Measurements from ENCODE around the gene RRP9.
"Not testable (repeated sequence)": the region's sequence is repeated elsewhere in the genome, so short reads cannot be mapped to it uniquely, and the experiment has no call there.

The RRP9 gene

DNA sequence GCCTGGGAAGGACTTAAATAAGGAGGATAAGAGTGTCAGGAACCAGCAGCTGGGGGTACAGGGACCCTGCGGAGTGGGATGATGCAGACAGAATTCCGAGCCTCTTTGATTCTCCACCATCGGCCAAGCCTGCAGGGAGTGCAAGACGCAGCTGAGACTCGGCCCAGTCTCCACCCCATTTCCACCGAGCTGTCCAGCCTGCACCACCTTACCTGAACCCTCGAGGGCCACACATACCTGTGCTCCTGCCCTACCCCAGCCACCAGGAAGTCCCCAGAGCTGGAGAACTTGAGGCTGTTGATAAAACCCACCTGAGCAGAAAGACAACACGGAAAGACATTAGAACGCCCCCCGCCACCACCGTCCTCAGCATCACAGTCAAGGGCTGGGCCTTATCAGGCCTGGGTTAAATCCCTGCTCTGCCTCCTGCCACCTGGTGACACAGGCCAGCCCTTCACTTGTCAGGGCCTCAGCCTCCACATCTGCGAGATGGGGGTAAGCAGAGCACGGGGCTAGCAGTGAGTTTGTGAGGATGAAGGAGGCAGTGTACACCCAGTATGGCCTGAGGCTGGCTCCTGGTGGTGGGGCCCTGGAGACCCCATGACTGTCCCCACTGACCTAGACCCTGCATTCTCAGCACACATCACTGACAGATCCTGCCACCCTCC, 8.1 kb downstream of the RRP9 start:
- TF ChIP-seq Cebpa-rat (IDR thresholded peaks at IDR 0.05), result no peak
- Histone ChIP-seq H3K27ac (no peak overlapping the region), H3K4me2 (no peak overlapping the region), H3K4me3 (no peak overlapping the region), H3K4me1 (peaks cover 9% of the 10 kb centered on the region), H4K20me1 (peaks cover 70% of the 10 kb centered on the region), H3K9me3 (no peaks in the 10 kb centered on the region), H3K9ac (no peak overlapping the region), H3K27me3 (no peaks in the 10 kb centered on the region), H3K36me3 (peaks cover 79% of the 10 kb centered on the region)

DNA sequence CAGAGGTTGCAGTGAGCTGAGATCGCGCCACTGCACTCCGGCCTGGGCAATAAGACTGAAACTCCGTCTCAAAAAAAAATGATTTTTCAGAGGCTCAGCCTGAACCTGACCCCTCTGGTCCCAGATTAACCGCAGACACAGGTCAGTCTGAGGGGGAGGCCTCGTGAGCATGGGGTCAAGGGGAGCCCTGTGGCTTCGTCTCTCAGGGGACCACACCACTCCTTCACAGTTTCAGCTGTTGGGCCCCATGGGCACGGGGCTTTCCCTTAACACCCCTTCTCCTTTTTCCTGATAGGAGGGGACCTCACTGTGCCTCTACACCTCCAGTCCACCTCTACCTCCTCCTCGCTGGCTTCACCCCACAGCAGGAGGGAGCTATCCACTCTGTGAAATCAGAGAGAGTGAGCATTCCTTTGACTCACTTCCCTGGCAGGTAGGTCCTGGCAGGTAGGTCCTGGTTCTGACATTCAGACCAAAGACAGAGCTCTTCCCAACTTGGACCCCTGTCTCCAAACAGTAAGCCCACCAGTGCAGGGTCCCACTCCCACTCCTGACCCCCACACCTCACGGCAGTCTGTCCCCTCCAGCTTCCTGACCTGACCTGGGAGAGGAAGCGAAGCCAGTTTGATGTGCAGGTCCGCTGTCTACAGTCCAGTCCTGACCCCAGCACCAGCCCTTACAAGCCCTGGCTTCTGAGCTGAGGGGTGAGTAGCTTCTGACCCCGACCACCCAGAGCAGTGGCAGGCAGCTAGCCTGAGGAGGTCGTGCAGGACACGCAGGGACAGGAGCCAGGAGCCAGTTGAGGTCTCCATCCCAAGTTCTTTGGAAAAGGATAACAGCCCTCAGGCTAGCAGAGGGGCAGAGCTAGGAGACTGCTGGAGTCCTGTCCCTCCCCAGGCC, 9.0 kb downstream of the RRP9 start:
- peaks cover 9% of the 10 kb centered on the region for H3K4me1 ChIP-seq
- H3K4me3 ChIP-seq, result no peak overlapping the region
- no peak overlapping the region for H3K4me2 ChIP-seq
- no peak overlapping the region for H3K9ac ChIP-seq
- peaks cover 71% of the 10 kb centered on the region for H3K36me3 ChIP-seq
- TF ChIP-seq Cebpa-rat (IDR thresholded peaks at IDR 0.05), result no peak
- peaks cover 61% of the 10 kb centered on the region for H4K20me1 ChIP-seq
- H3K27ac ChIP-seq, result no peak overlapping the region
- no peaks in the 10 kb centered on the region for H3K27me3 ChIP-seq
- H3K9me3 ChIP-seq, result no peaks in the 10 kb centered on the region

DNA sequence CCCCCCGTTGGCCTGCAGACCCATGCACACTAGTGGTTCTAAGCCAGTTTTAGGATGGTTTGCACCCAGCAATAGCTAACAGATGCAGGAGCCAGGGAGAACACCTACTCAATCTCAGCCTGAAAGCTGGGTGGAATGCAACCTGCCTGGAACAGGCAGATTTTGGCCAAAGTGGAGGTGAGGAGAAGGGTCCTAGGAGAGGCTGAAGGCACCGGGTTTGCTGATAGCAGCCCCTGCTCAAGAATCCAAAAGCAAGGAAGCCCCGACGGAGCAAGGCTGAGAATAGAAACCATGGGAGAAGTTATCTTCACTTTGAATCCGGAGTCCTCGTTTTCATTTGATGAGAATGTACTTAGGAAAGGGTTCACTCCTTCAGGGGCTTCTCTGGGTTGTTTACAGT, 9.9 kb downstream of the RRP9 start:
- H3K27ac ChIP-seq, result no peak overlapping the region
- no peaks in the 10 kb centered on the region for H3K27me3 ChIP-seq
- no peak overlapping the region for H3K9ac ChIP-seq
- peaks cover 9% of the 10 kb centered on the region for H3K4me1 ChIP-seq
- H3K36me3 ChIP-seq, result peaks cover 61% of the 10 kb centered on the region
- H3K4me3 ChIP-seq, result no peak overlapping the region
- TF ChIP-seq Cebpa-rat (IDR thresholded peaks at IDR 0.05), result no peak
- H3K9me3 ChIP-seq, result no peaks in the 10 kb centered on the region
- H3K4me2 ChIP-seq, result no peak overlapping the region
- peaks cover 52% of the 10 kb centered on the region; the same call in 1 of the 2 replicates for H4K20me1 ChIP-seq

DNA sequence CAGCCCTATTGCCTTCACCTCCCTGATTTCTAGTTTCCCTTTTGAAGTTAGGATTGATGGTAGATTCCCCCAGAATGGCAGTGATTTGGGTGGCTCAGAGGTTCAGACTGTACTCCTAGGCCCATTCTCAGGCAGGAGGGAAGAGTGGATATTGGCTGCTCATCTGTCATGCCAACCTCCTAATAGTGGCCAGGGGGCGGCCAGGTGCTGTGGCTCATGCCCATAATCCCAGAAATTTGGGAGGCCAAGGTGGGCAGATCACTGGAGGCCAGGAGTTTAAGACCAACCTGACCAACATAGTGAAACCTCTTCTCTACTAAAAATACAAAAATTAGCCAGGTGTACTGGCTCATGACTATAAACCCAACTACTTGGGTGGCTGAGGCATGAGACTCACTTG, 11.3 kb downstream of the RRP9 start:
- Histone ChIP-seq H3K4me3 (no peak overlapping the region), H3K9ac (no peak overlapping the region), H3K36me3 (peaks cover 48% of the 10 kb centered on the region), H3K4me2 (no peak overlapping the region), H3K27ac (no peak overlapping the region), H3K9me3 (no peaks in the 10 kb centered on the region), H3K27me3 (no peaks in the 10 kb centered on the region), H4K20me1 (peaks cover 42% of the 10 kb centered on the region; the same call in 1 of the 2 replicates), H3K4me1 (peaks cover 9% of the 10 kb centered on the region)
- TF ChIP-seq Cebpa-rat (IDR thresholded peaks at IDR 0.05), result no peak

DNA sequence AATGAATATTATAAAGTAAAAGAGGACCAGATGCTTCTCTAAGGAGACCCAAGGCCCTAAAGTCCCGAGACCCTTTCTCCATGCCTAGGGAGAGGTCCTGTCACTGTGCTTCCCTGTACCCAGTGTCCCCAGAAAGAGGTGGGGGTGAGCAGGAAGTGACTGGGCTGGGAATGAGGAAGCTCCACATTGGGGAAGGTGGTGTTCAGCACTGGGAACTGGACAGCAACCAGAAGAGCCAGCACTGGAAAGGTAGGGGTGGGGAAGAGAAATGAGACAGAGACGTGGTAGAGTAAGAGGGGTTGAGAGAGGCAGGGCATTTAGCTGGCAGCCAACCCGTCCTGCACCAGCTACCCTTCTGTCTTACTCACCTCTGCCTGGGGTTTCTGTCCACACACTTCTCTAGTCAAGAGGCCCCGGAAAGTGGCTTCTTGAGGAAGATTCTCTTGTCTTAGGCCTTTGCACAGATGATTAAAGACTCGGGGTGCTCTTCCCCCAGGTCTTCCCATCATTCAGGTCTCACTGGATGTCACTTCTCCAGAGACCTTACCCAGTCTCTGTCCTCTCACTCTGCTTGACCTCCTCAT, 12.2 kb downstream of the RRP9 start:
- Histone ChIP-seq H3K4me1 (peaks cover 9% of the 10 kb centered on the region), H3K9ac (no peak overlapping the region), H3K4me2 (no peak overlapping the region), H3K27me3 (no peaks in the 10 kb centered on the region), H3K27ac (no peak overlapping the region), H3K4me3 (no peak overlapping the region), H3K9me3 (no peaks in the 10 kb centered on the region), H4K20me1 (peaks cover 40% of the 10 kb centered on the region; the same call in 1 of the 2 replicates), H3K36me3 (peaks cover 38% of the 10 kb centered on the region)
- TF ChIP-seq Cebpa-rat (IDR thresholded peaks at IDR 0.05), result no peak

DNA sequence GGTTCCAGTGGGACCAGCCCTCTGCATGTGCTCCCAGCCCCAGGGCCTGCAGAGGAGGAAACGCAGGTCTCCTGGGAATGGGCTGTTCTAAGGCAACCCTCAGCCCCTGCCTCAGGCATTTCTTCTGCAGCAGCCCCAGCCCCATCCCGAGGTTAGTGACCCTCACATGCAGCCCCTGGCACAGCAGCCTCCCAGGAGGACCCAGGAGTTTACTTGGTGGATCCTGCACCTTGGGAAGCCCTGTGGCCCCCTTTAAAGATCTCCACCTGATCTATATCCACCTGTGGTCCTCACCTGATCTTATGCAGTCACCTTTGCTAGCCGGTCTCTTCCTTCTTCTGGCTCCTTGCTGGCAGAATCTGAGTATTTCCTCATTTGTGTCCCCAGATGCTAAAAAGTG, 12.7 kb downstream of the RRP9 start:
- H3K9me3 ChIP-seq, H3K4me3 ChIP-seq, H3K27me3 ChIP-seq, H3K9ac ChIP-seq, H3K27ac ChIP-seq, H3K4me1 ChIP-seq: not testable (repeated sequence)
- peaks cover 33% of the 10 kb centered on the region for H3K36me3 ChIP-seq
- H4K20me1 ChIP-seq, result peaks cover 35% of the 10 kb centered on the region; the same call in 1 of the 2 replicates
- peak overlapping the region; percentile 40 for H3K4me2 ChIP-seq

DNA sequence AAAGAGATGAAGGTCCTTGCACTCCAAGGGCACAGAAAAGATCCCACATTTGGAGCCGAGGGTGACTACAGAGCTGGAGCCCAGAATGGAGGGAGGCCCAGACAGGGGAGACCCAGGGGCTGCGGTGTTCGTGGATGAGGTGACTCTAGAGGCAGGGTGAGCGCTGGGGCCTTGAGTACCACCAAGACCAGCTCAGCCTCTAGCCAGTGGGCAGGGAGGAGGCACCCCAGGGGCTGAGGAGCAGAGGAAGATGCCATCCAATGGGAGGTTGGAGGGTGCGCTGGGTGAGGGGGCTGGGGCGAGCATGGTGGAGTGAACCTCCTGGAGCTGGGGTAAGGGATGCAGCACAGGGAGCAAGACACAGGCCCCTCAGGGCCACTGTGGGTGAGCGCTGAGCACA, 13.3 kb downstream of the RRP9 start:
- H3K9ac ChIP-seq, result no peak overlapping the region
- TF ChIP-seq Cebpa-rat (IDR thresholded peaks at IDR 0.05), result no peak
- peaks cover 9% of the 10 kb centered on the region for H3K4me1 ChIP-seq
- no peak overlapping the region for H3K4me3 ChIP-seq
- H3K36me3 ChIP-seq, result peaks cover 28% of the 10 kb centered on the region
- H3K27me3 ChIP-seq, result no peaks in the 10 kb centered on the region
- H4K20me1 ChIP-seq, result peaks cover 30% of the 10 kb centered on the region; the same call in 1 of the 2 replicates
- H3K4me2 ChIP-seq, result no peak overlapping the region
- no peak overlapping the region for H3K27ac ChIP-seq
- H3K9me3 ChIP-seq, result no peaks in the 10 kb centered on the region

DNA sequence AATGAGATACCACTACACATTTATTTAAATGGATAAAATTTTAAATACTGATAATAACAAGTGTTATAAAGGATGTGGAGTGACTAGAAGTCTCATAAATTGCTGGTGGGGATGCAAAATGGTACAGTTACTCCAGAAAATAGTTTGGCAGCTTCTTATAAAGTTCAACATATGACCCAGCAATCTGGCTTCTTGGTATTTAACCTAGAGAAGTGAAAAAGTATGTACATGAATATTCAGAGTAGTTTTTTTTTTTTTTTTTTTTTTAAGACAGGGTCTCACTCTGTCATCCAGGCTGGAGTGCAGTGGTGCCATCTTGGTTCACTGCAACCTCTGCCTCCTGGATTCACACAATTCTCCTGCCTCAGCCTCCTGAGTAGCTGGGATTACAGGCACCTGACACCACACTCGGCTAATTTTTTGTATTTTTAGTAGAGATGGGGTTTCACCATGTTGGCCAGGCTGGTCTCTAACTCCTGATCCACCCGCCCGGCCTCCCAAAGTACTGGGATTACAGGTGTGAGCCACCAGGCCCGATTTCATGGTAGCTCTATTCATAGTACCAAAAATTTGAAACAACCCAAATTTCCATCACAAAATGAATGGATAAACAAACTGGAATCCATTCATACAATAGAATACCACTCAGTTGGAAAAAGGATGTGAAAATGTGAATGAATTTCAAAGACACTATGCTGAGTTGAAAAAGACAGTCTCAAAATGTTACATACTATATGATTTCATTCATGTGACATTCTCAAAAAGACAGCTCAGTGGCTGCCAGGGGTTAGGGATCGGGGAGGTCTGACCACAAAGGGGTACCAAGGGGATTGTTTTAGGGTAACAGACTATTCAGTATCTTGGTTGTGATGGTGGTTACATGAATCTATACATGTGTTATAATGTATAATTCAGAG, 14.4 kb downstream of the RRP9 start:
- Histone ChIP-seq H3K9me3 (no peaks in the 10 kb centered on the region), H3K9ac (no peak overlapping the region), H3K4me1 (peaks cover 9% of the 10 kb centered on the region), H3K4me3 (no peak overlapping the region), H3K27ac (no peak overlapping the region), H3K36me3 (peaks cover 17% of the 10 kb centered on the region), H3K27me3 (no peaks in the 10 kb centered on the region), H3K4me2 (no peak overlapping the region), H4K20me1 (0 out of 2 replicates have a peak, but pooled peaks cover 28% of the 10 kb centered on the region)
- TF ChIP-seq Cebpa-rat (IDR thresholded peaks at IDR 0.05), result no peak

DNA sequence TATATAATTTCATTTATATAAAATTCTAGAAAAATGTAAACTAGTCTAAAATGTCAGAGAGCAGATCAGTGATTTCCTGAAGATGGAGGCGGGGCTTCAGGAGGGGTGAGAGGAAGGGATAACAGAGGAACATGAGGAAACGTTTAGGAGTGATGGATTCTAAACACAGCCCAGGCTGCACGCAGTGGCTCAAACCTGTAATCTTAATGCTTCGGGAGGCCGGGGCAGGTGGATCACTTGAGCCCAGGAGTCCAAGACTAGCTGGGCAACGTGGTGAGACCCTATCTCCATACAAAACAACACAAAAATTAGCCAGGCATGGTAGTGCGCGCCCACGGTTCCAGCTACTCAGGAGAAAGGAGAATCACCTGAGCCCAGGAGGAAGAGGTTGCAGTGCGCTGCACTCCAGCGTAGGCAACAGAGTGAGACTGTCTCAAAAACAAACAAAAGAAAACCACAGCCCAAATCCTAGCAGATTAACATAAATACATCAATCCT, 20.6 kb downstream of the RRP9 start:
- no peak overlapping the region for H3K4me3 ChIP-seq
- no peak overlapping the region for H3K27ac ChIP-seq
- no peaks in the 10 kb centered on the region for H3K27me3 ChIP-seq
- no peaks in the 10 kb centered on the region for H3K36me3 ChIP-seq
- no peak overlapping the region for H3K9ac ChIP-seq
- no peak for TF ChIP-seq Cebpa-rat (IDR thresholded peaks at IDR 0.05)
- no peak overlapping the region for H3K4me2 ChIP-seq
- H4K20me1 ChIP-seq, result no peaks in the 10 kb centered on the region
- peaks cover 8% of the 10 kb centered on the region for H3K4me1 ChIP-seq
- no peaks in the 10 kb centered on the region for H3K9me3 ChIP-seq

Measured in BLaER1 (cell line).